Measurements from ENCODE around the gene TRAPPC2.

TRAPPC2 gene

DNA sequence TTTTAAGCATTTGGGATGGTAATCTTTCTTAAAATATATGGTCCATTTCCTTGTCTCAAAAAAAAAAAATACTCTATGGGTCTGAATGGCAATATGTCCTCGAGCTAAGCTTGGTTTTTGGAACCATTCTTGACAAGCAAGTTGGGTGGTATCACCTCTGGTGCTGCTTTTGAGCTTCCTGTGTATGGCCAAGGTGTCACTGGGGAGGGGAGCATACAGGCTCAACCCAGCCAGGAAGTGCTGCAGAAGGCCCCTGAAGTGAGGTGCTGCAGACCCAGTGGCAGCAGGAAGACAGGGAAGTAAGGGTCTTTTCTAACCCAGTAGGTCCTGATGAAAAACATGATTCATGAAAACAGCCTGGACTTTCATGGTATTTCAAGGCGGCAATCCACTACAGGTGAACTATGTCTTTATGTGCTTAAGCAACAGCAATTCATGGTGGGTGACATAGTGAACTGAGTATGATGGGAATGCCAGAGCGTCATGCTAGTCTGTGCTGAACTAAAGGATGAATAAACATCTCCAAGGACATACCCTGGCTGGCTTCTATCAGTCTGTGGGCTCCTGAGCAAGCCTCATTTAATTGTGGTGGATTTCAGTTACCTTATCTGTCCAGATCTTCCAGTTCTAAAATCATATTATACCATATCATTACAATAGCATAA, 15.1 kb downstream of the TRAPPC2 start:
- H3K4me3 ChIP-seq (ENCODE audit: low read length), result no peak overlapping the region
- TF ChIP-seq EZH2phosphoT487 (IDR thresholded peaks at IDR 0.05; ENCODE audit: borderline replicate concordance, low read length), result no peak
- peaks cover 42% of the 10 kb centered on the region for H3K4me1 ChIP-seq (ENCODE audit: control insufficient read depth, low read length)
- H3K9me3 ChIP-seq (ENCODE audit: control insufficient read depth, insufficient read depth, low read length), result no peaks in the 10 kb centered on the region
- no peak overlapping the region for H3K27ac ChIP-seq (ENCODE audit: low read depth, low read length)
- H3K27me3 ChIP-seq (ENCODE audit: control insufficient read depth, low read length), result no peaks in the 10 kb centered on the region
- peaks cover 56% of the 10 kb centered on the region for H3K79me2 ChIP-seq (ENCODE audit: control insufficient read depth, low read length)
- no peak overlapping the region for H3K4me2 ChIP-seq (ENCODE audit: low read length)
- H3K9me2 ChIP-seq (replicated peaks; ENCODE audit: control insufficient read depth, low read length), result no peaks in the 10 kb centered on the region
- no peaks in the 10 kb centered on the region for H4K20me1 ChIP-seq (ENCODE audit: control insufficient read depth, insufficient read depth, low read depth, low read length)
- H3F3A ChIP-seq (ENCODE audit: control insufficient read depth, insufficient read depth), result 0 out of 2 replicates have a peak, but pooled peaks cover 3% of the 10 kb centered on the region
- H3K36me3 ChIP-seq (ENCODE audit: control insufficient read depth, low read length), result peaks cover 61% of the 10 kb centered on the region

GRCh38 chrX:13717700-13718472, 16.5 kb downstream of the TRAPPC2 start:
- H3K4me2 ChIP-seq (ENCODE audit: low read length), result no peak overlapping the region
- H3K27me3 ChIP-seq (ENCODE audit: control insufficient read depth, low read length), result no peaks in the 10 kb centered on the region
- TF ChIP-seq, protein P1, sequence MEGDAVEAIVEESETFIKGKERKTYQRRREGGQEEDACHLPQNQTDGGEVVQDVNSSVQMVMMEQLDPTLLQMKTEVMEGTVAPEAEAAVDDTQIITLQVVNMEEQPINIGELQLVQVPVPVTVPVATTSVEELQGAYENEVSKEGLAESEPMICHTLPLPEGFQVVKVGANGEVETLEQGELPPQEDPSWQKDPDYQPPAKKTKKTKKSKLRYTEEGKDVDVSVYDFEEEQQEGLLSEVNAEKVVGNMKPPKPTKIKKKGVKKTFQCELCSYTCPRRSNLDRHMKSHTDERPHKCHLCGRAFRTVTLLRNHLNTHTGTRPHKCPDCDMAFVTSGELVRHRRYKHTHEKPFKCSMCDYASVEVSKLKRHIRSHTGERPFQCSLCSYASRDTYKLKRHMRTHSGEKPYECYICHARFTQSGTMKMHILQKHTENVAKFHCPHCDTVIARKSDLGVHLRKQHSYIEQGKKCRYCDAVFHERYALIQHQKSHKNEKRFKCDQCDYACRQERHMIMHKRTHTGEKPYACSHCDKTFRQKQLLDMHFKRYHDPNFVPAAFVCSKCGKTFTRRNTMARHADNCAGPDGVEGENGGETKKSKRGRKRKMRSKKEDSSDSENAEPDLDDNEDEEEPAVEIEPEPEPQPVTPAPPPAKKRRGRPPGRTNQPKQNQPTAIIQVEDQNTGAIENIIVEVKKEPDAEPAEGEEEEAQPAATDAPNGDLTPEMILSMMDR (IDR thresholded peaks at IDR 0.05; ENCODE audit: low read depth, low read length, poor library complexity, severe bottlenecking), result no peak
- TF ChIP-seq EZH2phosphoT487 (IDR thresholded peaks at IDR 0.05; ENCODE audit: borderline replicate concordance, low read length), result no peak
- no peak overlapping the region for H3K4me3 ChIP-seq (ENCODE audit: low read length)
- 0 out of 2 replicates have a peak, but pooled peaks cover 3% of the 10 kb centered on the region for H3F3A ChIP-seq (ENCODE audit: control insufficient read depth, insufficient read depth)
- H3K9me2 ChIP-seq (replicated peaks; ENCODE audit: control insufficient read depth, low read length), result no peaks in the 10 kb centered on the region
- H4K20me1 ChIP-seq (ENCODE audit: control insufficient read depth, insufficient read depth, low read depth, low read length), result no peaks in the 10 kb centered on the region
- no peak overlapping the region for H3K27ac ChIP-seq (ENCODE audit: low read depth, low read length)
- peaks cover 29% of the 10 kb centered on the region for H3K4me1 ChIP-seq (ENCODE audit: control insufficient read depth, low read length)
- H3K36me3 ChIP-seq (ENCODE audit: control insufficient read depth, low read length), result peaks cover 55% of the 10 kb centered on the region
- peaks cover 42% of the 10 kb centered on the region for H3K79me2 ChIP-seq (ENCODE audit: control insufficient read depth, low read length)
- no peaks in the 10 kb centered on the region for H3K9me3 ChIP-seq (ENCODE audit: control insufficient read depth, insufficient read depth, low read length)

DNA sequence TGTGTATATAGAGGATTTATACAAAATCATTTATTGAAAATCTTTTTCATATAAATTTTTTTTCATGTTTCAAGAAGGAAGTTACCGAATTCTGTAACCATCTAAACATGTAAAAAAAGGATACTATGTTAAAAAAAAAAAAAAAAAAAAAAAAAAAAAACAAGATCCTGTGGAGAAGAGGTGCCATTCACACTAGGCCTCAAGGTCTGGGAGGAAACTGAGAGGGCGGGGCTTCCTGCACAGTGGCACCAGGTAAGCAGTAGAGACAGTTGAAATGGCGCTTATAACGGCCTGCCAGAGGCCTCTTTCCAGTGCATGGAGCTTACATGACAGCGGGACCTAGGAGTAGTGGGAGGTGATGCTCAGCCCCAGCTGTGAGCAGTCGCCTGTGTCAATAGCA, 17.5 kb downstream of the TRAPPC2 start:
- H3K9me3 ChIP-seq (ENCODE audit: control insufficient read depth, insufficient read depth, low read length), result no peaks in the 10 kb centered on the region
- TF ChIP-seq, protein P1 (IDR thresholded peaks at IDR 0.05; ENCODE audit: low read depth, low read length, poor library complexity, severe bottlenecking), result no peak
- TF ChIP-seq EZH2phosphoT487 (IDR thresholded peaks at IDR 0.05; ENCODE audit: borderline replicate concordance, low read length), result no peak
- H3K4me3 ChIP-seq (ENCODE audit: low read length), result no peak overlapping the region
- no peak overlapping the region for H3K4me2 ChIP-seq (ENCODE audit: low read length)
- H3F3A ChIP-seq (ENCODE audit: control insufficient read depth, insufficient read depth), result no peaks in the 10 kb centered on the region
- no peaks in the 10 kb centered on the region for H3K9me2 ChIP-seq (replicated peaks; ENCODE audit: control insufficient read depth, low read length)
- peaks cover 19% of the 10 kb centered on the region for H3K4me1 ChIP-seq (ENCODE audit: control insufficient read depth, low read length)
- no peak overlapping the region for H3K27ac ChIP-seq (ENCODE audit: low read depth, low read length)
- H3K36me3 ChIP-seq (ENCODE audit: control insufficient read depth, low read length), result peaks cover 60% of the 10 kb centered on the region
- H3K27me3 ChIP-seq (ENCODE audit: control insufficient read depth, low read length), result no peaks in the 10 kb centered on the region
- no peaks in the 10 kb centered on the region for H4K20me1 ChIP-seq (ENCODE audit: control insufficient read depth, insufficient read depth, low read depth, low read length)
- peaks cover 34% of the 10 kb centered on the region for H3K79me2 ChIP-seq (ENCODE audit: control insufficient read depth, low read length)

- peaks cover 65% of the 10 kb centered on the region for H3K36me3 ChIP-seq (ENCODE audit: control insufficient read depth, low read length)
- H3F3A ChIP-seq (ENCODE audit: control insufficient read depth, insufficient read depth), result no peaks in the 10 kb centered on the region
- H3K4me2 ChIP-seq (ENCODE audit: low read length), result no peak overlapping the region
- no peak overlapping the region for H3K27ac ChIP-seq (ENCODE audit: low read depth, low read length)
- no peak for TF ChIP-seq EZH2phosphoT487 (IDR thresholded peaks at IDR 0.05; ENCODE audit: borderline replicate concordance, low read length)
- TF ChIP-seq, protein P1 (IDR thresholded peaks at IDR 0.05; ENCODE audit: low read depth, low read length, poor library complexity, severe bottlenecking), result no peak
- H3K79me2 ChIP-seq (ENCODE audit: control insufficient read depth, low read length), result peaks cover 32% of the 10 kb centered on the region
- no peaks in the 10 kb centered on the region for H3K9me3 ChIP-seq (ENCODE audit: control insufficient read depth, insufficient read depth, low read length)
- H3K4me3 ChIP-seq (ENCODE audit: low read length), result no peak overlapping the region
- peaks cover 19% of the 10 kb centered on the region for H3K4me1 ChIP-seq (ENCODE audit: control insufficient read depth, low read length)
- no peaks in the 10 kb centered on the region for H3K27me3 ChIP-seq (ENCODE audit: control insufficient read depth, low read length)
- H4K20me1 ChIP-seq (ENCODE audit: control insufficient read depth, insufficient read depth, low read depth, low read length), result no peaks in the 10 kb centered on the region
- H3K9me2 ChIP-seq (replicated peaks; ENCODE audit: control insufficient read depth, low read length), result no peaks in the 10 kb centered on the region
These were observed 18.0 kb downstream of the TRAPPC2 start for GRCh38 chrX:13716455-13716854.

Data from DOHH2 (cell line).